ENCODE data around the gene FDX2.
"Not testable (repeated sequence)": the region's sequence is repeated elsewhere in the genome, so short reads cannot be mapped to it uniquely, and the experiment has no call there.

The FDX2 gene

GRCh38 chr19:10339380-10339960 is 23.7 kb upstream of the FDX2 start, which contains the start of gene ICAM3:
ICAM3 (minus strand) TSS chr19:10339624; CDS start chr19:10339614, 10 bp downstream.
- H3K36me3 Mint-ChIP-seq, result peaks cover 12 to 22% of the 10 kb centered on the region in 2 donors
- H3K4me1 Mint-ChIP-seq, result peaks cover 25 to 45% of the 10 kb centered on the region in 2 donors
- DNase-seq, result peak; percentile 75
- peak within 1 kb of the TSS; percentile 95 for H3K27ac Mint-ChIP-seq
- no peaks in the 10 kb centered on the region for H3K27me3 Mint-ChIP-seq
- ATAC-seq (replicated peaks), result peak; percentile 99
- peak within 1 kb of the TSS; percentile 94 to 98 for H3K4me3 Mint-ChIP-seq
- no peaks in the 10 kb centered on the region for H3K9me3 Mint-ChIP-seq

DNA sequence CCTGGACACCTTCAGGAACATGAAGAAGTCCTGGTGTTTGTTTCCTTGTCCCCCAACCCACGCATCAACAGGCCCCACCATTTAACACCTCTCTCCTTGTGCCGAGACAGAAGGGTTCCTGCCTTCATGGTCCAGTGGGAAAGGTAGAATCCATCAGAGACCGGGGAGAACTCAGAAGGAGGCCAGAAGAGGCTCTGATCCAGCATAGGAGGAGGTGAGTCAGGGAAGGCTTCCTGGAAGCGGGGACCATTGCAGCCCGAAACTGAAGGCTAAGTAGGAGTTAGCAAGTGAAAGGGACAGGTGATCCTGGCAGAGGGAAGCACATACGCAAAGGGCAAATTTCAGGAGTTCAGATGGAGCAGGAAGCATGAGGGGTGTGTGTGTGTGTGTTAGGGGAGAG is 23.1 kb upstream of the FDX2 start:
- H3K27me3 Mint-ChIP-seq, result no peaks in the 10 kb centered on the region
- ATAC-seq (replicated peaks), result peak in 1 of 2 donors; percentile 1
- H3K4me3 Mint-ChIP-seq, result peak overlapping the region; percentile 94 to 98
- DNase-seq, result no peak
- peak overlapping the region; percentile 95 for H3K27ac Mint-ChIP-seq
- peaks cover 12 to 26% of the 10 kb centered on the region in 2 donors for H3K36me3 Mint-ChIP-seq
- peaks cover 28 to 50% of the 10 kb centered on the region in 2 donors for H3K4me1 Mint-ChIP-seq
- H3K9me3 Mint-ChIP-seq, result no peaks in the 10 kb centered on the region

- not testable (repeated sequence) for ATAC-seq (replicated peaks); DNase-seq; H3K27ac Mint-ChIP-seq; H3K9me3 Mint-ChIP-seq; H3K4me3 Mint-ChIP-seq; H3K27me3 Mint-ChIP-seq
- Mint-ChIP-seq H3K4me1 (peaks cover 38 to 71% of the 10 kb centered on the region in 2 donors), H3K36me3 (peaks cover 23 to 43% of the 10 kb centered on the region in 2 donors)
Observed at GRCh38 chr19:10336725-10337124, 20.9 kb upstream of the FDX2 start.

DNA sequence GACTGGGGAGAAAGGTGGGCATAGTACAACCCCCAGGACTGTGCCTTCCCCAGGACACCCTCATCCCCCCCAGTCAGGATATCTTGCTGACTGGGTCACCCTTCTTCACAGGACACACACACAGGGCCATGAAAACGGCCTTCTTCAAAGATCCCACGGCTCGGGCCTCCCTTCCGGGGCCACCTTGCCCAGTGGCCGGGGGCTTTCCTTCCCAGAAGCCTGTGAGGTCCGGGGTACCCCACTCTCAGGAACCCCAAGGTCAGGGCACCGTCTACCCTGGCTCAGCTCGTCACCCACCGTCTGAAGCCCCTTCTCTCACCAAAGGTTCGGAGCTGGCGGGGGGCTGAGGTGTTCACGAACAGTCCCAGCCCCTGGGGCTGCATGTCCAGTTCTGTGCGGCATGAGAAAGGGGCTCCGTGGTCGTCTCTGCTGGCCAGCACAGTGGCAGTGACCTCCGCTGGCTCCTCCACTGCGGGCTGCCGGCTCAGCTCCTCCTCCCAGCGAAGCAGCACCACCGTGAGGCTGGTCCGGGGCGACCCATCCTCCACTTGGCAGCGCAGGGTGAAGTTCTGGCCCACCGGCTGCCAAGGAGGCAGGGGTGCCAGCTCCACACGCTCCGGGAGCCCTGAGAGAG is 19.7 kb upstream of the FDX2 start:
- Mint-ChIP-seq H3K27ac (no peak overlapping the region), H3K4me1 (peaks cover 33 to 65% of the 10 kb centered on the region in 2 donors), H3K4me3 (peak overlapping the region in 1 of 2 donors; percentile 6), H3K27me3 (no peaks in the 10 kb centered on the region), H3K36me3 (peaks cover 23 to 43% of the 10 kb centered on the region in 2 donors), H3K9me3 (no peaks in the 10 kb centered on the region)
- no peak for ATAC-seq (replicated peaks)
- no peak for DNase-seq

DNA sequence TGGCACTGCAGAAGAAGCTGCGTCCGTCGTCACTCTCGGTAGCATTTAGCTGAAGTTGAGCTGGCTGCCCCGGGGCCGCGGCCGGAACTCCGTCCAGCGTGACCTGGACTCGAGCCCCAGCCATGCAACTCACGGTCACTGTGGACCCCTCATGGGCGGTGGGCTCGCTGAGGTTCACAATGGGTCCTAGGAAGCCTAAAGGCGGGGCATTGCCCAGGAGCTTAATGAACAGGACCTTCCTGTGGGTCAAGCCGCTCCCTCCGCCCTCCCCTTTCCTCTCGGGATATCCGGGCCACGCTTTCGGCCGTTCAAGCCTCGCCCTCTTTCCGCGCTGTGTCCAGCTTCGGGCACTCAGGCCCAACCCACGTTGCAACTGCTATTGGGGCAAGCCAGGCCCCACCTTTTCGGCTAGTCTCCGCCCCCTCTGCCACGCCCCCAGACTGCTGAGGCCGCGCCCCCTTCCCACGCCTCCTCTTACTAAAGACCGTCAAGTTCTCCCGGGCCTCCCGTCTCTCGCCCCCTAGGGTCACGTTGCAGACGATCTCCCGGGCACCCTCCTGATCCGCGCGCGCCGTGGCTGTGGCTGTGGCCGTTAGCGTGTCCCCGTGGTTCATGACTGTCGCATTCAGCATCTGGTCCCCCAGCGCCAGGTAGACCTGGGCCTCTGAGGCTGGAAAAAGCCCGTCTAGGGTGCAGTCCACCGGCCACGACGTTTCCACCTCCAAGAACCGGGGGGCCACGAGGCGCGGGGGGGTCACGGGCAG is 19.0 kb upstream of the FDX2 start:
- Mint-ChIP-seq H3K36me3 (peaks cover 27 to 47% of the 10 kb centered on the region in 2 donors), H3K27ac (peak overlapping the region; percentile 51), H3K9me3 (no peaks in the 10 kb centered on the region), H3K4me3 (peak overlapping the region; percentile 16 to 39), H3K4me1 (peaks cover 33 to 61% of the 10 kb centered on the region in 2 donors), H3K27me3 (no peaks in the 10 kb centered on the region)
- no peak for ATAC-seq (replicated peaks)
- no peak for DNase-seq

- ATAC-seq (replicated peaks), result peak; percentile 6 to 20
- no peaks in the 10 kb centered on the region for H3K9me3 Mint-ChIP-seq
Observed at GRCh38 chr19:10333758-10334587, 18.2 kb upstream of the FDX2 start.

DNA sequence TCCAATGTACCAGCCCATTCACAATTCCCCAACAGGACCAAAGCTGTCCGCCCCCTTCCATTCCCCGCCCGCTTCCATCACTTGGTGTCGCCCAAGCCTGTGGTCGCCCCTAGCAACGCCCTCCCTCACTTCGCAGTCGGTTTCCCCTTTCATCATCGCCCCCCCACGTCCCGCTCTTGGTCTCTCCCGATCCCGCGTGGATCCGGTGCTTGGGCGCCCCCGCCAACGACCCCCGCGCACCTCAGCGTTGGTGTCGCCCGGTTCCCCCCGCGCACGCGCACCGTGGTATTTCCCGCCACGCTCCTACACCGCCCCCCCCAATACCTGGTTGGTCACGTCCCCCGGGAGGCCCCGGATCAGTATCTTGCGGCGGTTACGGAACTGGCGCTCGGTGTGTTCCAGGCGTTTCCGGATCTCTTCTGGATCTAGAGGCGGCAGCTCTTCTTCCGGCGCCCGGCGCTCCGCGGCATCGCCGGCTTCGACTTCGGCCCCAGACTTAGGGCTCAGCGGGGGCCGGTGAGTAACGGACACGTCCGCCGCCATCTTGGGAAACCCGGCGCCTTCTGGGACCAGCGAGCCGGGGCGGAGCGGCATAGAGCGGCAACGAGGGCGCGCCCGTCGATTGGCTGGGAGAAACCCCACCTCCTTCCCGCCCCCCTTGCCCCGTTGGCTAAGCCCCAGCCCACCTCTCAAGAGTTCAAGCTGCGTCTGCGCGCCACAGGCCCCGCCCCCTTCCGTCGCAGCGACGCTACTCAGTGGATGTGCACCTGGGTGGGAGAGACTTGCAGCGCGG is 17.3 kb upstream of the FDX2 start, which contains the start of gene RAVER1:
Gene RAVER1, minus strand, starts transcription at position 565 of the 793 bp plus-strand sequence. Its CDS starts 22 bp downstream, at position 543.
- peak within 1 kb of the TSS; percentile 99 for H3K27ac Mint-ChIP-seq
- ATAC-seq (replicated peaks) (peak; percentile 95 to 96), DNase-seq (peak; percentile 93)
- no peaks in the 10 kb centered on the region for H3K9me3 Mint-ChIP-seq
- H3K4me3 Mint-ChIP-seq, result peak within 1 kb of the TSS; percentile 95 to 98
- H3K36me3 Mint-ChIP-seq, result peaks cover 40 to 43% of the 10 kb centered on the region in 2 donors
- H3K27me3 Mint-ChIP-seq, result no peaks in the 10 kb centered on the region
- H3K4me1 Mint-ChIP-seq, result peaks cover 21 to 48% of the 10 kb centered on the region in 2 donors

More at GRCh38 chr19:10333758-10334587, 18.2 kb upstream of the FDX2 start:
- no peak for DNase-seq
- peaks cover 28 to 56% of the 10 kb centered on the region in 2 donors for H3K4me1 Mint-ChIP-seq
- no peaks in the 10 kb centered on the region for H3K27me3 Mint-ChIP-seq
- peak overlapping the region; percentile 99 for H3K27ac Mint-ChIP-seq
- peaks cover 34 to 50% of the 10 kb centered on the region in 2 donors for H3K36me3 Mint-ChIP-seq
- peak overlapping the region; percentile 95 to 98 for H3K4me3 Mint-ChIP-seq

DNA sequence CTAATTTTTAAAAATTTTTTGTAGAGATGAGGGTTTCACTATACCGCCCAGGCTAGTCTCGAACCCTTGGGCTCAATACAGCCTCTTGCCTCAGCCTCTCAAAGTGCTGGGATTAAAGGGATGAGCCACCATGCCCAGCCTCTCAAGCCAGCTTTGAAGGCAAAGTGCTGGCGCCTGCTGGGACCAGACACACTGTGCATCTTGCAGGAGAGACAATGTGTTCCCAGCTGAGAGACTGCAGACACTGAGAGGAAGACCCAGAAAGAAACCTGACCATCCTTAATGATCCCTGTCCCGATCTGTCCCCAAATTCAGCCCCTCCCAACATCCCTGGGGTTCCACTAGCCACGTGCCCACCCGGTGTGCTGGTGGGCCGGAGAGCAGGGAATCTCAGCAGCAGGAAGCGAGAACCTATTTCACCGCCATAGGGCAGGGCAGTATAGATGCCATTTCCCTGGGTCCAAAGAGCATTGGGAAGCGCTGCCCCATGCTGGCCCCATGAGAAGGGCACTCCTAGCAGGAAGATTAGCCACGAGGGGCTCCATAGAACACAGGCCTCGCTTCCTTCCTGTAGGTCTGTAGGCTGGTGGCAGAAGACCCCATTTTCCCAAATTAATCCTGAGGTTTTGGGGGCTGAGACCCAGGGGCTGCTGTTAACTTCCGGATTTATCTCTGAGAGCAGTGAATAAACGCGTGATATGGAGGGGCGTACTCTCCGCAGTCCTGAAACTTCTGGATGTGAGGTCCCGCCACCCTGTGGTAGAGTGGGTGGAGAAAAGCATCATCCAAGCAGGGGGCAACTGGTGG is 16.5 kb upstream of the FDX2 start:
- Mint-ChIP-seq H3K27me3 (no peaks in the 10 kb centered on the region), H3K9me3 (no peaks in the 10 kb centered on the region), H3K36me3 (peaks cover 44 to 49% of the 10 kb centered on the region in 2 donors), H3K4me3 (peak overlapping the region; percentile 95 to 98), H3K4me1 (peaks cover 24 to 45% of the 10 kb centered on the region in 2 donors), H3K27ac (peak overlapping the region; percentile 99)
- DNase-seq (no peak), ATAC-seq (replicated peaks) (no peak)

- Mint-ChIP-seq H3K9me3 (no peaks in the 10 kb centered on the region), H3K27me3 (no peaks in the 10 kb centered on the region), H3K27ac (peak overlapping the region; percentile 51), H3K4me1 (peaks cover 22 to 33% of the 10 kb centered on the region in 2 donors), H3K4me3 (no peak overlapping the region), H3K36me3 (peaks cover 36 to 43% of the 10 kb centered on the region in 2 donors)
- no peak for DNase-seq
- no peak for ATAC-seq (replicated peaks)
Observed at GRCh38 chr19:10329555-10329954, 13.7 kb upstream of the FDX2 start.

DNA sequence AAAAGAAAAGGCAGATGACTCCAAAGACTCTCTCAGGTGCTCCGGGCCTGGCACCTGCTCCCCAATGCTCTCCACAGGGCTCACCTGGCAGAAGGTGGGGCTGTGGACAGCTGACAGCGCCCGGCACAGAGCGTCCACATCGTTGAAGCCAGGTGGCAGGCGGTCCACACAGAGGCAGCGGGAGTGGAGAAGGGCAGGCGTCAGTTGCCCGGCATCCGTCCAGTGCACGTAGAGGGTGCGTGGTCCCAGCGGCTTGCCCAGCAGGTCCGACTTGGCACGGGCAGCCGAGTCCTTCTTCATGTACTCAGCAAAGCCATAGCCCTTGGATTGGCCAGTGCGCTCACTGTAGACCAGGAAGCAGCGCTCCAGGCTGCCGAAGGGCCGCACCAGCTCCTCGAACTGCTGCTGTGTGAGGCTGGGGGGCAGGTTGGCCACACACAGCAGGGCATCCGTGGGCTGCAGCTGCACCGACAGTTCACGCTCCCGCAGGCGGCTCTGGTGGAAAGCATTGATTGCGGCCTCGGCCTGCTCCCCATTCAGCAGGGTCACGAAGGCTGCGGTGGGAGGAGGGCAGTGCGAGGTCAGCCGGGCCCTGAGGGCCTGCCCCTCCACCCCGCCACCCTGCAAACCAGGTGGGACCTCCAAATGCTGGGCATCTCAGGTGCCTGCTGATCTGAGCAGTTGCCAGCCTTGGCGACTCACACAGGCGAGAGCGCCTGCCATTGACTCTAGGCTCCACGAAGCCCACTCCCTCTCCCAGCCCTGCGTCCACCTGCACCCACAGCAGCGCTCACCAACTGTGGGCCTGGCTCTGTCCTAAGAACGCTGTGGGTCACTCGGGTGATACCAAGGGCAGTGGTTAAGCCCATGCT is 13.0 kb upstream of the FDX2 start:
- H3K27ac Mint-ChIP-seq, result no peak overlapping the region

DNA sequence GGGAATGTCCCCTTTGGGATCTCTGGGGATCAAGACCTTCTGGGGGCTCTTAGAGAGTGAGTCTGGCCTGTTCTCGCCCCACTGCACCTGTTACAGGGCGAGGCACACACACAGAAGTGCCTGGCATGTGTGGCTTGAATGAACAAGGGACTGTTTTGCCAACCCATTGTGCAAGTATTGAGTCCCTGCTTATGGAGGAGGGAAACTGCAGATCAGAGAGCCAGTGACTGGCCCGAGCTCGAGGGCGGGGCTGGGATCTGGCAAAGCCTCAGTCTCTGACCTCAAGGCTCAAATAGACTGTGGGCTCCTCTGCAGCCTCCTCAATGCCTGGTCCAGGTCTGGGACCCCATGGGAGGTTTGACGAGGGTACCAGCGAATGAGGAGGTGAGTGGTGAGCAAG is 12.0 kb upstream of the FDX2 start:
- no peaks in the 10 kb centered on the region for H3K27me3 Mint-ChIP-seq
- ATAC-seq (replicated peaks), result no peak
- peaks cover 12 to 16% of the 10 kb centered on the region in 2 donors for H3K4me1 Mint-ChIP-seq
- H3K4me3 Mint-ChIP-seq, result no peak overlapping the region
- no peak overlapping the region for H3K27ac Mint-ChIP-seq
- H3K36me3 Mint-ChIP-seq, result peaks cover 30 to 39% of the 10 kb centered on the region in 2 donors
- no peaks in the 10 kb centered on the region for H3K9me3 Mint-ChIP-seq
- DNase-seq, result no peak

More for the DNA sequence above, 13.0 kb upstream of the FDX2 start:
- Mint-ChIP-seq H3K4me1 (peaks cover 18 to 25% of the 10 kb centered on the region in 2 donors), H3K4me3 (no peak overlapping the region), H3K36me3 (peaks cover 36 to 43% of the 10 kb centered on the region in 2 donors), H3K27me3 (no peaks in the 10 kb centered on the region), H3K9me3 (no peaks in the 10 kb centered on the region)
- ATAC-seq (replicated peaks), result no peak
- DNase-seq, result no peak

- Mint-ChIP-seq H3K27me3 (no peaks in the 10 kb centered on the region), H3K4me1 (peaks cover 6 to 11% of the 10 kb centered on the region in 2 donors), H3K4me3 (no peak overlapping the region), H3K9me3 (no peaks in the 10 kb centered on the region), H3K27ac (no peak overlapping the region), H3K36me3 (peaks cover 30 to 44% of the 10 kb centered on the region in 2 donors)
- DNase-seq, result no peak
- no peak for ATAC-seq (replicated peaks)
Observed at GRCh38 chr19:10325732-10326131, 9.9 kb upstream of the FDX2 start.

Measured in stimulated activated naive B cell treated with anti-CD40 and anti-IgM and Interleukin-4, amounts not matched to agents 10 μg/mL and 1 μg/mL and 100 μg/mL, for 72 hours (primary cell).